Uterus (tissue), 2 donors: Measurements from ENCODE around the gene IQSEC1.

Experiments
- CTCF ChIP-seq, 4 experiments: fragments of 200-600 bp in 2 of 4; fragments of 450-650 bp in 2 of 4; sonication (generic) in 2 of 4; IDR thresholded peaks; one replicate each; pipeline ENCODE4 v1.5.1; 2016 to 2019; ENCODE audit warnings: antibody characterized with exemption in 4 of 4, mild to moderate bottlenecking in 2 of 4, moderate library complexity in 1 of 4
- POLR2A ChIP-seq, 2 donors: fragments of 450-650 bp; IDR thresholded peaks; one replicate each; pipeline ENCODE4 v1.6.1; 2016; ENCODE audit warnings: antibody characterized with exemption in 2 of 2, mild to moderate bottlenecking in 1 of 2, moderate library complexity in 1 of 2

GRCh38 chr3:13053420-13053819 is 19.8 kb downstream of the IQSEC1 start:
- TF ChIP-seq POLR2A (IDR thresholded peaks at IDR 0.05) (no peak), CTCF (IDR thresholded peaks at IDR 0.05) (no peak)
